K562 (cell line): ENCODE data around the gene LACTBL1. TPM values are rescaled to one million over a fixed set of nuclear protein-coding genes. Genes with fewer than 3 reads are reported as not detected.
"Not testable (repeated sequence)": the region's sequence is repeated elsewhere in the genome, so short reads cannot be mapped to it uniquely, and the experiment has no call there.

Experiments used
- ATAC-seq: fragments of 200-7000 bp; cut with Tn5 transposase; 3 replicates; pipeline ENCODE4 v1.9.1; 2020; ENCODE audit warnings: moderate library complexity
- BruUV-seq: library from RNA; stranded (reverse); fragments of 400-500 nt; replicated peaks from 2 replicates; lab custom pipeline; 2021; lab: Mats Ljungman, UMichigan
- CTCF ChIA-PET: fragments of 300-600 bp; formaldehyde crosslinking; extraction: SDS; loops from one replicate; lab custom pipeline; 2021; ENCODE audit warnings: low intra/inter-chr PET ratio; lab: Yijun Ruan, JAX
- POLR2A ChIA-PET: fragments of 300-600, 350-650 bp; sonication (Branson Sonifier 250); formaldehyde crosslinking; extraction: SDS; loops from one replicate; lab custom pipeline; 2021; ENCODE audit warnings: antibody characterized with exemption, inconsistent platforms; lab: Yijun Ruan, JAX
- DNase-seq, 4 experiments: peaks; one replicate each; pipeline versions ENCODE4 v3.0.0 to v3.0.0-alpha.2; 2011 to 2018; ENCODE audit warnings: low spot score in 3 of 4, mixed read lengths in 3 of 4; ENCODE audit errors: extremely low read depth in 1 of 4
- FAIRE-seq: peaks from 2 replicates; lab custom pipeline; 2011; peaks lifted over from hg19 to GRCh38; lab: Jason Lieb, UNC
- H2AFZ ChIP-seq: 2 replicates; pipeline ENCODE4 v1.6.0; 2011; ENCODE audit warnings: low read depth, low read length, control low read depth, inconsistent platforms
- H3K27ac ChIP-seq: fragments of 200-600 bp; 3 replicates; pipeline ENCODE4 v1.8.0; 2011; ENCODE audit warnings: low read depth, mild to moderate bottlenecking, control low read depth, inconsistent platforms, low read length, moderate library complexity, mixed read lengths; ENCODE audit errors: extremely low read depth
- H3K27me3 ChIP-seq, 2 experiments: fragments of 300-600 bp in 1 of 2; 2 replicates in 1 of 2; 3 replicates in 1 of 2; pipeline versions ENCODE4 v1.6.0 to v1.8.0; 2011; ENCODE audit warnings: inconsistent platforms in 2 of 2, low read length in 2 of 2, mild to moderate bottlenecking in 1 of 2, mixed read lengths in 1 of 2, moderate library complexity in 1 of 2; ENCODE audit not compliant: control insufficient read depth in 2 of 2, insufficient read depth in 2 of 2
- H3K36me3 ChIP-seq: fragments of 300-600 bp; 3 replicates; pipeline ENCODE4 v1.8.0; 2011; ENCODE audit warnings: mild to moderate bottlenecking, low read length, inconsistent platforms; ENCODE audit not compliant: control insufficient read depth, insufficient read depth
- H3K4me1 ChIP-seq, 2 experiments: fragments of 200-600 bp in 1 of 2; replicated peaks in 1 of 2; 2 replicates in 1 of 2; 3 replicates in 1 of 2; pipeline versions ENCODE4 v1.5.1 to v1.8.0; 2011; ENCODE audit warnings: inconsistent platforms in 2 of 2, low read length in 2 of 2, mild to moderate bottlenecking in 1 of 2, mixed read lengths in 1 of 2, moderate library complexity in 1 of 2; ENCODE audit not compliant: control insufficient read depth in 2 of 2, insufficient read depth in 2 of 2
- H3K4me2 ChIP-seq: 2 replicates; pipeline ENCODE4 v1.6.1; 2011; ENCODE audit warnings: low read length, control low read depth, inconsistent platforms, mixed read lengths; ENCODE audit not compliant: insufficient read depth
- H3K4me3 ChIP-seq: fragments of 200-600 bp; sonication (generic), shearing (Covaris generic); 2 replicates; pipeline ENCODE4 v1.5.1; 2016; ENCODE audit warnings: control low read depth, inconsistent platforms
- H3K79me2 ChIP-seq: fragments of 200-600 bp; 3 replicates; pipeline ENCODE4 v1.8.0; 2011; ENCODE audit warnings: low read length, inconsistent platforms; ENCODE audit not compliant: control insufficient read depth, insufficient read depth
- H3K9ac ChIP-seq, 2 experiments: 2 replicates each; pipeline versions ENCODE4 v1.6.0 to v1.6.1; 2011; ENCODE audit warnings: low read depth in 2 of 2, low read length in 2 of 2, control low read depth in 1 of 2, inconsistent platforms in 1 of 2, mild to moderate bottlenecking in 1 of 2, mixed read lengths in 1 of 2; ENCODE audit not compliant: insufficient read depth in 1 of 2
- H3K9me1 ChIP-seq: one replicate; pipeline ENCODE4 v1.6.0; 2011; ENCODE audit warnings: inconsistent platforms, mild to moderate bottlenecking, low read length, moderate library complexity; ENCODE audit not compliant: control insufficient read depth, insufficient read depth
- H3K9me3 ChIP-seq: replicated peaks from 2 replicates; pipeline ENCODE4 v1.5.1; 2011; ENCODE audit warnings: low read depth, low read length, inconsistent platforms; ENCODE audit not compliant: control insufficient read depth, insufficient read depth
- H4K20me1 ChIP-seq: replicated peaks from 2 replicates; pipeline ENCODE4 v1.6.1; 2011; ENCODE audit warnings: low read length, inconsistent platforms, mixed read lengths; ENCODE audit not compliant: control insufficient read depth, insufficient read depth
- CBX3 ChIP-seq, 2 experiments: IDR thresholded peaks; 1 replicate in 1 of 2; 2 replicates in 1 of 2; pipeline ENCODE4 v1.6.1; 2012; ENCODE audit warnings: inconsistent platforms in 2 of 2, low read length in 2 of 2, borderline replicate concordance in 1 of 2, control low read depth in 1 of 2
- CBX5 ChIP-seq: IDR thresholded peaks from 2 replicates; pipeline ENCODE4 v1.6.1; 2014; ENCODE audit warnings: low read depth, borderline replicate concordance
- ZFP36 ChIP-seq: fragments of 150-350 bp; IDR thresholded peaks from 2 replicates; pipeline ENCODE4 v1.6.1; 2018; ENCODE audit warnings: low read length, low read depth; ENCODE audit not compliant: partially characterized antibody
- WGBS: fragments of 100-300 bp; shearing (Covaris generic); methylation state at CpG from one replicate; pipeline ENCODE4 v1.1.6; 2016; ENCODE audit warnings: low coverage, mixed read lengths; ENCODE audit not compliant: insufficient coverage; ENCODE audit errors: missing lambda C conversion rate; 5-methylcytosine and 5-hydroxymethylcytosine counted together
- in situ Hi-C: fragments of 300-500 bp; cut with MboI; formaldehyde crosslinking; loops from 4 replicates; pipeline ENCODE4 v1.15.0; 2018; ENCODE audit warnings: inconsistent platforms, mixed read lengths
- intact Hi-C: fragments of 100-400 bp; cut with micrococcal nuclease; formaldehyde crosslinking; loops from 2 replicates; pipeline ENCODE4 v1.14.2; 2022
- polyA plus RNA-seq, 8 experiments: library from polyadenylated mRNA; depleted of rRNA in 4 of 8; stranded (reverse) in 5 of 8; unstranded in 3 of 8; fragments of >200 nt; fragmentation: Nextera tagmentation in 2 of 8; fragmentation: Illumina TruSeq in 1 of 8; extraction: Ambion mirVana in 2 of 8; extraction: Trizol in 1 of 8; gene quantifications; 2 replicates each; pipeline versions ENCODE4 v1.2.1 to v1.2.3, GENCODE V29; 2011 to 2014; ENCODE audit warnings: inconsistent platforms in 1 of 8, missing spikeins in 1 of 8
- total RNA-seq, 7 experiments: library from RNA; depleted of rRNA in 6 of 7; stranded (reverse); fragments of >200 nt in 6 of 7; fragmentation: Illumina TruSeq in 2 of 7; extraction: Trizol in 2 of 7; gene quantifications; 2 replicates each; pipeline versions ENCODE4 v1.2.1 to v1.2.3, GENCODE V29; 2011 to 2021; ENCODE audit warnings: low replicate concordance in 1 of 7

The LACTBL1 gene
- total and polyA plus RNA-seq, 9 of the 15 experiments (the other 6 are each of a cell fraction or from before 2014, with no cell fraction given) = not detected

GRCh38 chr1:23002218-23002617, 29.6 kb upstream of the LACTBL1 start:
- H3K9me3 ChIP-seq, H2AFZ ChIP-seq, H4K20me1 ChIP-seq, H3K79me2 ChIP-seq, CTCF ChIA-PET, ATAC-seq, DNase-seq, H3K4me2 ChIP-seq, POLR2A ChIA-PET, H3K4me3 ChIP-seq, intact Hi-C loops, in situ Hi-C loops, H3K9ac ChIP-seq, H3K27ac ChIP-seq, BruUV-seq, FAIRE-seq, H3K36me3 ChIP-seq, H3K9me1 ChIP-seq: not testable (repeated sequence)
- peak; percentile 54 for TF ChIP-seq ZFP36
- Histone ChIP-seq H3K27me3 (peaks cover 8 to 25% of the 10 kb centered on the region in 2 experiments; a peak in 4 of 5 replicates), H3K4me1 (peaks cover 0 to 11% of the 10 kb centered on the region in 2 experiments; a peak in 3 of 5 replicates)
- 3% methylated on average over 7 of the region's 7 CpGs for WGBS

GRCh38 chr1:23000133-23000532, 27.5 kb upstream of the LACTBL1 start:
- H3K4me2 ChIP-seq, H3K4me3 ChIP-seq, ATAC-seq, H4K20me1 ChIP-seq, H3K79me2 ChIP-seq, in situ Hi-C loops, H3K9me1 ChIP-seq, H2AFZ ChIP-seq, H3K36me3 ChIP-seq, H3K27me3 ChIP-seq, BruUV-seq, H3K27ac ChIP-seq, POLR2A ChIA-PET, DNase-seq, H3K9ac ChIP-seq, CTCF ChIA-PET, FAIRE-seq, intact Hi-C loops, H3K9me3 ChIP-seq: not testable (repeated sequence)
- H3K4me1 ChIP-seq = peaks cover 0 to 12% of the 10 kb centered on the region in 2 experiments; a peak in 2 of 5 replicates
- TF ChIP-seq CBX5 (0 out of 2 replicates have a peak, but pooled peaks have one; percentile 63), CBX3 (IDR thresholded peaks at IDR 0.05; ENCODE audit: borderline replicate concordance in 1 of 2, low read length in 2 of 2) (peak in 1 of 2 experiments; percentile 72; a peak in 2 of 3 replicates)
- WGBS = 16% methylated on average over 3 of the region's 3 CpGs
